ENCODE data around the gene ANAPC7.

GRCh38 chr12:110352401-110352800 lies 51.1 kb downstream of the ANAPC7 start:
- TF ChIP-seq EZH2 (IDR thresholded peaks at IDR 0.05; ENCODE audit: borderline replicate concordance, low read depth, low read length, severe bottlenecking) = no peak
- no peak for TF ChIP-seq CTCF (IDR thresholded peaks at IDR 0.05; ENCODE audit: borderline replicate concordance, extremely low read depth, low read length, poor library complexity, severe bottlenecking)
